Keratinocyte (primary cell): ENCODE measurements around the gene TIMM22. TPM values are rescaled to one million over a fixed set of nuclear protein-coding genes. Genes with fewer than 3 reads are reported as not detected.

ENCODE experiments used
- DNase-seq: peaks from one replicate; pipeline ENCODE4 v3.0.0-alpha.2; 2011; ENCODE audit warnings: low read depth, missing footprints, low spot score
- FAIRE-seq: peaks from 2 replicates; lab custom pipeline; 2011; peaks lifted over from hg19 to GRCh38; lab: Jason Lieb, UNC
- H2AFZ ChIP-seq: 2 replicates; pipeline ENCODE4 v1.6.0; 2012; ENCODE audit warnings: low read length, control low read depth, inconsistent platforms; ENCODE audit not compliant: control insufficient read depth
- H3K27ac ChIP-seq: 2 replicates; pipeline ENCODE4 v1.5.1; 2011; ENCODE audit warnings: low read length; ENCODE audit not compliant: control insufficient read depth, insufficient read depth
- H3K27me3 ChIP-seq: 3 replicates; pipeline ENCODE4 v1.6.0; 2011; ENCODE audit warnings: low read length; ENCODE audit not compliant: control insufficient read depth, insufficient read depth; ENCODE audit errors: extremely low read depth
- H3K36me3 ChIP-seq, 2 experiments: 2 replicates in 1 of 2; 3 replicates in 1 of 2; pipeline ENCODE4 v1.5.1; 2011; ENCODE audit warnings: low read length in 2 of 2, mild to moderate bottlenecking in 1 of 2; ENCODE audit not compliant: control insufficient read depth in 2 of 2, insufficient read depth in 2 of 2; ENCODE audit errors: extremely low read depth in 1 of 2
- H3K4me1 ChIP-seq: 3 replicates; pipeline ENCODE4 v1.5.1; 2011; ENCODE audit warnings: low read length; ENCODE audit not compliant: control insufficient read depth, insufficient read depth; ENCODE audit errors: extremely low read depth
- H3K4me2 ChIP-seq: 3 replicates; pipeline ENCODE4 v1.6.0; 2011; ENCODE audit warnings: low read depth, low read length; ENCODE audit not compliant: control insufficient read depth, insufficient read depth; ENCODE audit errors: extremely low read depth
- H3K4me3 ChIP-seq, 3 experiments: fragments of 200-600 bp in 1 of 3; sonication (generic) in 1 of 3; 2 replicates in 2 of 3; 3 replicates in 1 of 3; pipeline ENCODE4 v1.5.1; 2011 to 2016; ENCODE audit warnings: low read length in 3 of 3, mild to moderate bottlenecking in 3 of 3, control low read depth in 2 of 3, inconsistent platforms in 1 of 3, low read depth in 1 of 3, mixed read lengths in 1 of 3, mixed run types in 1 of 3, moderate library complexity in 1 of 3; ENCODE audit not compliant: control insufficient read depth in 2 of 3, insufficient read depth in 2 of 3; ENCODE audit errors: extremely low read depth in 1 of 3
- H3K79me2 ChIP-seq: 2 replicates; pipeline ENCODE4 v1.6.0; 2012; ENCODE audit warnings: low read length; ENCODE audit not compliant: control insufficient read depth, insufficient read depth
- H3K9ac ChIP-seq: 3 replicates; pipeline ENCODE4 v1.6.0; 2011; ENCODE audit warnings: low read length; ENCODE audit not compliant: control insufficient read depth, insufficient read depth; ENCODE audit errors: extremely low read depth
- H3K9me1 ChIP-seq: 3 replicates; pipeline ENCODE4 v1.6.0; 2011; ENCODE audit warnings: low read length; ENCODE audit not compliant: control insufficient read depth, insufficient read depth; ENCODE audit errors: extremely low read depth
- H3K9me3 ChIP-seq: 2 replicates; pipeline ENCODE4 v1.5.1; 2012; ENCODE audit warnings: low read depth, low read length; ENCODE audit not compliant: control insufficient read depth
- H4K20me1 ChIP-seq: 3 replicates; pipeline ENCODE4 v1.6.0; 2011; ENCODE audit warnings: low read length; ENCODE audit not compliant: control insufficient read depth, insufficient read depth; ENCODE audit errors: extremely low read depth
- CTCF ChIP-seq, 3 experiments: IDR thresholded peaks in 1 of 3; conservative IDR thresholded peaks in 1 of 3; optimal IDR thresholded peaks in 1 of 3; 2 replicates in 2 of 3; 3 replicates in 1 of 3; pipeline versions ENCODE3 to v1.5.1; 2011; ENCODE audit warnings: low read length in 3 of 3, mild to moderate bottlenecking in 3 of 3, moderate library complexity in 2 of 3, control low read depth in 1 of 3, inconsistent platforms in 1 of 3; ENCODE audit not compliant: insufficient read depth in 2 of 3; ENCODE audit errors: extremely low read depth in 1 of 3
- EZH2 ChIP-seq: IDR thresholded peaks from one replicate; pipeline ENCODE4 v1.6.1; 2012; ENCODE audit warnings: inconsistent platforms, mild to moderate bottlenecking, low read length, moderate library complexity
- dilution Hi-C: fragments of 300-500 bp; cut with MboI; formaldehyde crosslinking; loops from one replicate; pipeline ENCODE4 v1.7.0; 2020; ENCODE audit warnings: low sequenced_read_pairs; ENCODE audit not compliant: extremely low pct_ligation_motif_present
- polyA plus RNA-seq, 5 experiments: library from polyadenylated mRNA; depleted of rRNA in 3 of 5; stranded (reverse) in 3 of 5; stranded (forward) in 1 of 5; unstranded in 1 of 5; fragments of >200 nt; gene quantifications; 1 replicate in 1 of 5; 2 replicates in 3 of 5; 3 replicates in 1 of 5; pipeline versions ENCODE4 v1.2.1 to v1.2.3, GENCODE V29; 2011 to 2012; ENCODE audit warnings: missing spikeins in 2 of 5, low read depth in 1 of 5, low replicate concordance in 1 of 5

The TIMM22 gene
- polyA plus RNA-seq, 1 donor (not counting 4 experiments of a cell fraction or from before 2014, with no cell fraction given): 14.4 TPM

- Histone ChIP-seq H3K9me3 (no peaks in the 10 kb centered on the region), H4K20me1 (no peaks in the 10 kb centered on the region), H3K27me3 (no peaks in the 10 kb centered on the region), H3K9ac (no peak overlapping the region), H3K36me3 (peaks cover 0 to 8% of the 10 kb centered on the region in 2 experiments), H3K4me3 (no peak overlapping the region), H3K4me1 (no peaks in the 10 kb centered on the region), H2AFZ (no peak overlapping the region), H3K9me1 (no peaks in the 10 kb centered on the region), H3K79me2 (no peaks in the 10 kb centered on the region), H3K27ac (no peak overlapping the region), H3K4me2 (no peak overlapping the region)
- FAIRE-seq (no peak), DNase-seq (no peak)
- dilution Hi-C loops: no loop called here
- TF ChIP-seq EZH2: no peak
- TF ChIP-seq CTCF (optimal IDR thresholded peaks at IDR 0.05 in 1 of 3, IDR thresholded peaks at IDR 0.05 in 1 of 3, conservative IDR thresholded peaks at IDR 0.05 in 1 of 3; ENCODE audit: extremely low read depth in 1 of 3, insufficient read depth in 2 of 3, low read length in 3 of 3): no peak
Observed at GRCh38 chr17:1049446-1050225, 52.7 kb downstream of the TIMM22 start.

- dilution Hi-C loops: no loop called here
- TF ChIP-seq CTCF (optimal IDR thresholded peaks at IDR 0.05 in 1 of 3, IDR thresholded peaks at IDR 0.05 in 1 of 3, conservative IDR thresholded peaks at IDR 0.05 in 1 of 3; ENCODE audit: extremely low read depth in 1 of 3, insufficient read depth in 2 of 3, low read length in 3 of 3) (no peak), EZH2 (no peak)
- Histone ChIP-seq H3K9me3 (no peaks in the 10 kb centered on the region), H3K4me1 (no peaks in the 10 kb centered on the region), H3K4me2 (no peak overlapping the region), H3K36me3 (peaks cover 3 to 10% of the 10 kb centered on the region in 2 experiments), H3K4me3 (no peak overlapping the region), H2AFZ (no peak overlapping the region), H3K9me1 (no peaks in the 10 kb centered on the region), H3K9ac (no peak overlapping the region), H3K79me2 (no peaks in the 10 kb centered on the region), H3K27ac (no peak overlapping the region), H4K20me1 (no peaks in the 10 kb centered on the region), H3K27me3 (no peaks in the 10 kb centered on the region)
- FAIRE-seq: no peak
- no peak for DNase-seq
Observed at GRCh38 chr17:1050246-1050995, 53.5 kb downstream of the TIMM22 start.
